ENCODE data around the gene MX2. TPM values are rescaled to one million over a fixed set of nuclear protein-coding genes. Genes with fewer than 3 reads are reported as not detected.

Gene MX2
- polyA plus RNA-seq, 1 donor, result 2.5 TPM

DNA sequence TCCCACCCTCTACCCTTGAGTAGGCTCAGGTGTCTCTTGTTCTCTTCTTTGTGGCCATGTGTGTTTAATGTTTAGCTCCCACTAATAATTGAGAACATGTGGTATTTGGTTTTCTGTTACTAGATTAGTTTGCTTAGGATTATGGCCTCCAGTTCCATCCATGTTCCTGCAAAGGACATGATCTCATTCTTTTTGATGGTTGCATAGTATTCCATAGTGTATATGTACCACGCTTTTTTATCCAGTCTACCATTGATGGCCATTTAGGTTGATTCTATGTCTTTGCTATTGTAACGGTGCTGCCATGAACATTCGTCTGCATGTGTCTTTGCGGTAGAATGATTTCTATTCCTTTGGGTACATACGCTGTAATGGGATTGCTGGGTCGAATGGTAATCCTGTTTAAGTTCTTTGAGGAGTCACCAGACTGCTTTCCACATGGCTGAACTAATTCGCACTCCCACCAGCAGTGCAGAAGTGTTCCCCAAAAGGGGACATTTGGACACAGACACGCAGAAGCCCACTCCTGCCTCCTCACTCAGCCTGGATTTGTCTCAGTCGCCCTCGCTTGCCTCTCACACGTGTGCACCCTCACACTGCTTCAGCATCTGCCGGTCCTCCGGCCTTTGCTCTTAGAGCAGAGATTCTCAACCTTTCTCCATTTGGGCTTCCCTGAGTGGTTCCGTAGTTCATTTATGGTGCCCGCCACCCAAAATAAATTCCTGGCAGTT is 3.7 kb downstream of the MX2 start:
- DNase-seq, result no peak

- DNase-seq, result no peak
Observed at GRCh38 chr21:41366522-41367151, 4.8 kb downstream of the MX2 start.

GRCh38 chr21:41367301-41367944 is 5.6 kb downstream of the MX2 start:
- DNase-seq, result no peak

DNA sequence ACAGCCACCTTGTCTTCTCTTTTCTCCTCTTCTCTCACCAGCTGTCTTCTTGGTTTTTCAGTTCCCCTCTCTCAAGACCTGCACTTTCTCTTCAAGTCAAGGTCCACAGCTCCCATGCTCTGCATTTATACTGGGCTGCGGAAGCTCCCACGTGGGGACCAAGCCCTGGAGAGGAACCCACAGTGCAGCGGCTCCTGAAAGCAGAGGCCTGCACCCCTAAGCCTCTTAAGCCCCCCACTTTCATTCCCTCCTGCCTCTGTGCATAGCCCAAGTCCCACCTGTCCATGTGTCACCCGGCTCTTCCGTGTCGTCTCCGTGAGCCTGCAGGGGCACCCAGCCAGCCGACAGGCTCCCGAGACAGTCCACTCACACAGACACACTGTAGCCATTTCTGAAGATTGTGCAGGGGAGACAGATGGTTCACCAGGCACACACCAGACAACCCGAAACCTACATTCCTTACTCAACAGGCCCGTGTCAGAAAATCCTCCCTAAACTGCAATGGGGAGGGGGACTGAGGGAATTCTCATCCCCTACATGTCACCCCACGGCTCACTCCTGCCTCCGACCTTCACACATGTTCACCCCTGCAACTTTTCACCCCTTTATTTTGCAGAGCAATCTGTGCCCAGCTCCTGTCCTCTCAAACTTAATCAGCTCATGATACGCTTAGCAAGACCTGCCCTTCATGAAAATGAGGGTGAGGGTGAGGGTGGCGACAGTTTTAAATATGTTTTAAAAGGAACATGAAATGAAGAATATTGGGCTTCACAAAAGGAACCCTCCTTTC is 6.3 kb downstream of the MX2 start:
- DNase-seq, result no peak

- no peak for DNase-seq
Observed at GRCh38 chr21:41368735-41369104, 6.9 kb downstream of the MX2 start.

DNA sequence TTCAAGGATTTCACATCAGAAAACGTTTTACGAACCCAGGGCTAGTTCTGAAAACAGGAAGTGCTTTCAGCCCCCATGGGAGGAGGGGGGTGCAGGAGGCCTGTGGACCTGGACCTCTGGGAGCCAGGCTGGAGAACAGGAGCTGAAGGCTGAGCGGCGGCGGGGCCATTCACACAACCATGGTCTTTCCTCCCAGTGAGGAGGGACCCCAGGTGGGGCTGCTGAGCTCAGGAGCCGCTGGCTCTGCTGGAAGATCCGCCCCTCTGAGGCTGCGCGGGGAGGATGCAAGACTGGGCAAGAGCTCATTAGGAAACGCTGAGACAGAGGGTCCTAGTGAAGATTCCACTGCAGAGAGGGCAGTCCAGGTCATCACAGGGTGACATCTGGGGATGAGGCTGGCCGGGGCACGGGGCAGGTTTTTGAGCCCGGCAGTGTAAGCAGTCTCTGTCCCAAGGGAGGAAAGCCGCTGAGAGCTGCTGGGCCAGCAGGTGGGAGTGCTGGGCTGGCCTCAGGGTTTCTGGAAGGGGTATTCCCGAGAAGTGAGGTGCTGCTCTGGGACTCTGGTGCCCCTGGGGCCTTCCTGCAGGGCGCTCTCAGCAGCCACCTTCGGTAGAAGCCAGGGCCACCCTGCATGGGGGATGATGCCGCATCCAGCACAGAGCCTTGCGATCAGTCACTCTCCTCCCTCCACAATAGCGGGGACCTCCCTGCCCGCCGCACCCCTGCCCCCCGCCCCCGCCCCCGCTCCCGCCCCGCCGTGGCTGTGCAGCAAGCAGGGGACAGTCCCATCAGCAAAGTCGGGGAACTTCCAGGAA is 7.5 kb downstream of the MX2 start:
- DNase-seq, result peak; percentile 49

GRCh38 chr21:41369920-41370839 is 8.4 kb downstream of the MX2 start:
- no peak for DNase-seq

- no peak for DNase-seq
Observed at GRCh38 chr21:41370840-41371684, 9.2 kb downstream of the MX2 start.

DNA sequence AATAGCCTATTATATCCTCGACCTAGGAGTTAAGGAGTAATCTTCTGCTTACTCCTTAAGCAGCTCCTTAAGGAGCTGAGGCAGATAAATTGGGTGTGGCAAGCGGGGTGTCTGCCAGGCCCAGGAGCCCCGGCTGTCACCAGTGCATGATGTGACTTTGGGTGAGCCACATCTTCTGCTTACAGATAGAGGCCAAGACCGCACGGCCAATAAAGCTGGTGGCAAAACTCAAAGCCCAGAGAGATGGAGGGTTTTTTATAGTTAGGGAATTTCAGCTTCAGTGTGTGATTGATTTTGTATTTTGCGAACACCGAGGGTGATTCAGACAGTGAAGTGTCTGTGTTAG is 9.8 kb downstream of the MX2 start:
- DNase-seq, result no peak

GRCh38 chr21:41373253-41373652 is 11.4 kb downstream of the MX2 start:
- DNase-seq, result no peak

DNA sequence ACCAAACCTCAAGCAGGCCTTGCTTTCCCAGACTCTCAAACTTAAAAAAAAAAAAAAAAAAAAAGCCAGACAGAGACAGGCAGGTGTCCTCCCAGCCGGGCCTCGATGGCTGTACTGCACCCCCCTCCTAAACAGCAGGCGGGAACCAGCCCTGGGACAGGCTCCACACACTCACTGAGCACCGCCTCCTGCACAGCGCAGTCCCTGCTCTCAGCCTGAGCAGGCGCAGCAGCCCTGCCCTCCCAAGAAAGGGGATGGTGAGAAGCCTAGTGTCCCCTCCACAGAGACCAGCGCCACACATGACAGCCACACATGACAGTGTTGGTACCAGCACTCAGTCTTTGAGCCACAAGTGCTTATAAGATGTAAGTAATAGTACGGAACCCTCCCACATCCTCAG is 11.9 kb downstream of the MX2 start:
- DNase-seq, result no peak

DNA sequence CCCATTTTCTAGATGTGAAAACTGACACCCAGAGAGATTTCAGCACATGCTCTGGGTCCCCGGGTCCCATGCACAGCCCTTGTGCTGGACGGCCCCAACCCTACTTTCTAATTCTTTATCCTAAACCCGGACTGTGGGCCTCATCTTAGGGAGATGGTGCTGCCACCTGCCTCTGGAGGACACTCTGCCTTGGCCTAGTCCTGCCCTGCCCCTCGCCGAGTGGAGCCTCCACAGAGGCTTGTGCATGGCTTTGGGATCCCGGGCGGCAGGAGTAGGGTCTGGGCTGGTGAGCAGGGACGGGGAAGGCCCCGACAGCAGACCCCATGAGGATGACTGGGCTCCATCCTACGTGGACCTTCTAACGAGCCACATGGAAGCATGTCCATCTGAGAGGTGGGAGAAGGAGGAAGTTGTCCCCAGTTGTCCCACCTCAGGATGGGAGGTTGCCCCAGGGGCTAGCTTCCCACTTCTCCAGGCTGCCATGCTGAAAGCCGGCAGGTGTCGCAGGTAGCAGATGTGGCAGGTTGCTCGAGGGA is 12.4 kb downstream of the MX2 start:
- DNase-seq, result no peak

- no peak for DNase-seq
Observed at GRCh38 chr21:41374867-41375533, 13.2 kb downstream of the MX2 start.

DNA sequence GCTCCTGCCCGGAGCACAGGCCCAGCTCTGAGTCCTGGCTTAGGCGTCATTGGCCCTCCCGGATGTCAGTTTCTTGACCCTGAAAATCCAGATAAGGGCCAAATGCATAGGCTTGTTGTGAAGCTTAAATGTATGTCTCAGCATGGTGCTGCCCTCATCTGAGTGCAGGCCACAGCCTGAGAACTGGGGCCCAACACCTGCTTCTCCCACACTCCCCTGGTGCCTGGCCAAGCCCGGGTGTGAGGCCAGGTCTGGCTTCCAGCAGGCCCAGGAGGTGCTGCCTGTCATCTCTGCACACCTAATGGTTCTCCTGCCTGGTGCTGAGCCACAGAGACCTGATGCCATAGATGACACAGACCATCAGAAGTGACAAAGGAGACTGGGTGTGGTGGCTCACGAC is 14.0 kb downstream of the MX2 start:
- DNase-seq, result no peak

GRCh38 chr21:41377715-41378114 is 15.9 kb downstream of the MX2 start:
- no peak for DNase-seq

DNA sequence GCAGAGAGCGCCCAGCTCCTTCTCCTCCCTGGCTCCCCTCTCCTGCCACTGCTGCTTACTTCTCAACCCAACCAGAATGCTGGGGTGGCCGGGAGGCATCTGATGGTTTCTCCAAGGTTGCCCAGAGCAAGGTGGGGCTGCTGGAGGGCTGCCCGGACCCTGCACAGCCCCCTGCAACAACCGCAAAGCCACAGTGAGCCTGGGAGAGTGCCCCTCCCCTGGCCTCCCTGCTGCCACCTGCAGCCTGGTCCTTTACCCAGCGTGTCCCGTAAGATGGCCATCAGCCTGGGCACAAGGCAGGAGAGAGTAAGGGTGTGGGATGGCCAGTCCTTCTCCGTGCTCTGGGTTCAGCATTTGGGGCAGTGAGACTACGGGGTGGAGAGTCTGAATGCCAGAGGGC is 17.0 kb downstream of the MX2 start:
- no peak for DNase-seq

- no peak for DNase-seq
Observed at GRCh38 chr21:41379901-41380300, 18.1 kb downstream of the MX2 start.

- no peak for DNase-seq
Observed at GRCh38 chr21:41381731-41382130, 19.9 kb downstream of the MX2 start.

GRCh38 chr21:41387042-41387819 is 25.4 kb downstream of the MX2 start:
- no peak for DNase-seq
